ENCODE data around the gene UCK2. TPM values are rescaled to one million over a fixed set of nuclear protein-coding genes. Genes with fewer than 3 reads are reported as not detected.
A peak's percentile ranks its signal among the peaks of the same experiment; 100 is the strongest.

Gene UCK2
- total RNA-seq, 1 donor = 97.6 TPM

GRCh38 chr1:165853528-165854075 is 26.2 kb downstream of the UCK2 start:
- no peak overlapping the region for H3K4me3 ChIP-seq (ENCODE audit: low read depth, low read length)
- TF ChIP-seq CTCF (IDR thresholded peaks at IDR 0.05; ENCODE audit: insufficient read depth, low read depth, low read length) = no peak
- DNase-seq (ENCODE audit: low read depth) = peak; percentile 61

- DNase-seq (ENCODE audit: low read depth) = peak; percentile 94
- TF ChIP-seq CTCF (IDR thresholded peaks at IDR 0.05; ENCODE audit: insufficient read depth, low read depth, low read length) = no peak
- no peak overlapping the region for H3K4me3 ChIP-seq (ENCODE audit: low read depth, low read length)
Observed at GRCh38 chr1:165854101-165854845, 26.9 kb downstream of the UCK2 start.

GRCh38 chr1:165855010-165855838 is 27.8 kb downstream of the UCK2 start:
- no peak for TF ChIP-seq CTCF (IDR thresholded peaks at IDR 0.05; ENCODE audit: insufficient read depth, low read depth, low read length)
- no peak overlapping the region for H3K4me3 ChIP-seq (ENCODE audit: low read depth, low read length)
- DNase-seq (ENCODE audit: low read depth) = no peak

- DNase-seq (ENCODE audit: low read depth) = no peak
- TF ChIP-seq CTCF (IDR thresholded peaks at IDR 0.05; ENCODE audit: insufficient read depth, low read depth, low read length) = no peak
- H3K4me3 ChIP-seq (ENCODE audit: low read depth, low read length) = no peak overlapping the region
Observed at GRCh38 chr1:165856021-165856420, 28.6 kb downstream of the UCK2 start.

DNA sequence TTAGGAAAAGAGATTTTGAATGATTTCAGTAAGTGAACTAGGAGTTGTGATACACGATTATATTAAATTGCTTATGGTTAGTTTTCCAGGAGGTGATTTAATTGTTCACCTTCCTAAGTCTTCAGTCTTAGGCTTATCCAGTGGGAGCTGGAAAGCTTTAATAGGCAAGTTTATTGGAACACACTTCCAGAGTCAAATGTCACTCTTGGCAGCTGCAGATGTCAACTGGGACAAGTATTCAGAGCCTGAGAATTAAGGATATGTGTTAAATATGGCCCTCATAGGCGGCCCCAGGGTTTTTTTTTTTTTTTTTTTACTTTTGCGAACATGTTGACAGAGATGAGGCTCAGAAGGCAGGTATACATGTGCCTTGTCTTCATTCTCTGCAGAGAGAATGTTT is 29.2 kb downstream of the UCK2 start:
- DNase-seq (ENCODE audit: low read depth) = no peak
- no peak overlapping the region for H3K4me3 ChIP-seq (ENCODE audit: low read depth, low read length)
- no peak for TF ChIP-seq CTCF (IDR thresholded peaks at IDR 0.05; ENCODE audit: insufficient read depth, low read depth, low read length)

GRCh38 chr1:165857046-165857801 is 29.8 kb downstream of the UCK2 start:
- no peak overlapping the region for H3K4me3 ChIP-seq (ENCODE audit: low read depth, low read length)
- no peak for TF ChIP-seq CTCF (IDR thresholded peaks at IDR 0.05; ENCODE audit: insufficient read depth, low read depth, low read length)
- DNase-seq (ENCODE audit: low read depth) = no peak

Measured in fibroblast of villous mesenchyme (primary cell).